Thoracic aorta (tissue), 2 donors: ENCODE results near the gene NELL1. TPM values are rescaled to one million over a fixed set of nuclear protein-coding genes. Genes with fewer than 3 reads are reported as not detected.

Source experiments
- ATAC-seq: fragments of 150-250 bp; one replicate; pipeline ENCODE4 v1.8.0; 2017; ENCODE audit warnings: low read depth; ENCODE audit not compliant: insufficient number of reproducible peaks, low FRiP score
- DNase-seq: peaks from one replicate; pipeline ENCODE4 v3.0.0-alpha.2; 2020; ENCODE audit warnings: low spot score
- H3K27ac ChIP-seq, 2 donors: fragments of 200-600 bp; sonication (generic); 1 replicate in 1 of 2; 2 replicates in 1 of 2; pipeline ENCODE4 v1.5.1; 2016; ENCODE audit warnings: mild to moderate bottlenecking in 2 of 2, moderate library complexity in 2 of 2
- H3K27me3 ChIP-seq: fragments of 200-600 bp; sonication (generic); replicated peaks from 2 replicates; pipeline ENCODE4 v1.6.0; 2016; ENCODE audit warnings: mild to moderate bottlenecking; ENCODE audit not compliant: insufficient read depth
- H3K36me3 ChIP-seq: fragments of 200-600 bp; sonication (generic); one replicate; pipeline ENCODE4 v1.5.1; 2016
- H3K4me1 ChIP-seq, 2 donors: fragments of 200-600 bp; sonication (generic); 1 replicate in 1 of 2; 2 replicates in 1 of 2; pipeline versions ENCODE4 v1.5.1 to v1.6.0; 2016; ENCODE audit warnings: low read depth in 2 of 2, mild to moderate bottlenecking in 1 of 2; ENCODE audit not compliant: control insufficient read depth in 1 of 2
- H3K4me3 ChIP-seq: fragments of 200-600 bp; sonication (generic); 2 replicates; pipeline ENCODE4 v1.5.1; 2016; ENCODE audit warnings: mild to moderate bottlenecking
- H3K9me3 ChIP-seq: fragments of 200-600 bp; sonication (generic); 2 replicates; pipeline ENCODE4 v1.5.1; 2016
- total RNA-seq, 2 donors: library from RNA; depleted of rRNA; stranded (reverse); fragments of >200 nt; gene quantifications; one replicate each; pipeline versions ENCODE4 v1.1.0 to v1.2.3, GENCODE V29; 2016
- TF ChIP-seq, protein P1 (sequence below): fragments of 200-600 bp; sonication (generic); IDR thresholded peaks from one replicate; pipeline ENCODE4 v1.5.1; 2019; ENCODE audit warnings: antibody characterized with exemption

NELL1 gene
- total RNA-seq, 2 donors from 2014 or later, result 0.78 TPM; not detected in 1

DNA sequence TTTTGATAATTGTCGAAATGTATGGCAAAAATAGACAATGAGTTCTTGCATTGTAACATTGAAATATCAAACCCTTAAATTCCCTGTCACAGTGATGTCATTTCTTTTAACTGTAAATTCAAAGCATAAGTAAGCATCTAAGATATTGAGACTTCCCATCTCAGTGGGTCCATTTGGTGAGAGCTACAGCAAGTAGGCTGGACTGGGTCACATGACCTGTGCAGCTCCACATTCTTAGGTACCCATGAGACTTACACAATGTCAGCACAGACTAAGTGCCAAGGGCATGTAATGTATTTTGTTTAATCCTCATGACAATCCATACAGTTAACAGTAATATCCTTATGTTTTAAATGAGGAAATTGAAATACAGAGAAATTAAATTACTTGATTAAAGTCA is 210.7 kb downstream of the NELL1 start:
- Histone ChIP-seq H3K4me3 (no peak overlapping the region), H3K27ac (no peak overlapping the region), H3K36me3 (no peaks in the 10 kb centered on the region), H3K9me3 (no peaks in the 10 kb centered on the region), H3K4me1 (no peaks in the 10 kb centered on the region), H3K27me3 (no peaks in the 10 kb centered on the region)
- TF ChIP-seq, protein P1, sequence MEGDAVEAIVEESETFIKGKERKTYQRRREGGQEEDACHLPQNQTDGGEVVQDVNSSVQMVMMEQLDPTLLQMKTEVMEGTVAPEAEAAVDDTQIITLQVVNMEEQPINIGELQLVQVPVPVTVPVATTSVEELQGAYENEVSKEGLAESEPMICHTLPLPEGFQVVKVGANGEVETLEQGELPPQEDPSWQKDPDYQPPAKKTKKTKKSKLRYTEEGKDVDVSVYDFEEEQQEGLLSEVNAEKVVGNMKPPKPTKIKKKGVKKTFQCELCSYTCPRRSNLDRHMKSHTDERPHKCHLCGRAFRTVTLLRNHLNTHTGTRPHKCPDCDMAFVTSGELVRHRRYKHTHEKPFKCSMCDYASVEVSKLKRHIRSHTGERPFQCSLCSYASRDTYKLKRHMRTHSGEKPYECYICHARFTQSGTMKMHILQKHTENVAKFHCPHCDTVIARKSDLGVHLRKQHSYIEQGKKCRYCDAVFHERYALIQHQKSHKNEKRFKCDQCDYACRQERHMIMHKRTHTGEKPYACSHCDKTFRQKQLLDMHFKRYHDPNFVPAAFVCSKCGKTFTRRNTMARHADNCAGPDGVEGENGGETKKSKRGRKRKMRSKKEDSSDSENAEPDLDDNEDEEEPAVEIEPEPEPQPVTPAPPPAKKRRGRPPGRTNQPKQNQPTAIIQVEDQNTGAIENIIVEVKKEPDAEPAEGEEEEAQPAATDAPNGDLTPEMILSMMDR, result no peak
- ATAC-seq, result no peak
- no peak for DNase-seq

GRCh38 chr11:20881328-20882079 is 212.1 kb downstream of the NELL1 start:
- TF ChIP-seq, protein P1, result no peak
- ATAC-seq, result no peak
- no peak overlapping the region for H3K4me3 ChIP-seq

GRCh38 chr11:20887137-20887536 is 217.8 kb downstream of the NELL1 start:
- no peaks in the 10 kb centered on the region for H3K36me3 ChIP-seq
- no peak for DNase-seq
- TF ChIP-seq, protein P1, result no peak

More at GRCh38 chr11:20881328-20882079, 212.1 kb downstream of the NELL1 start:
- no peaks in the 10 kb centered on the region for H3K27me3 ChIP-seq
- DNase-seq, result no peak
- H3K27ac ChIP-seq, result no peak overlapping the region
- H3K36me3 ChIP-seq, result no peaks in the 10 kb centered on the region
- no peaks in the 10 kb centered on the region for H3K9me3 ChIP-seq
- H3K4me1 ChIP-seq, result no peaks in the 10 kb centered on the region

GRCh38 chr11:20894296-20894695 is 224.9 kb downstream of the NELL1 start:
- no peak for DNase-seq
- no peak overlapping the region for H3K4me3 ChIP-seq
- H3K9me3 ChIP-seq, result no peaks in the 10 kb centered on the region
- no peaks in the 10 kb centered on the region for H3K36me3 ChIP-seq
- H3K27me3 ChIP-seq, result no peaks in the 10 kb centered on the region
- no peak for ATAC-seq
- no peak overlapping the region for H3K27ac ChIP-seq
- TF ChIP-seq, protein P1, result no peak
- H3K4me1 ChIP-seq, result no peaks in the 10 kb centered on the region

More at GRCh38 chr11:20887137-20887536, 217.8 kb downstream of the NELL1 start:
- Histone ChIP-seq H3K9me3 (no peaks in the 10 kb centered on the region), H3K27me3 (no peaks in the 10 kb centered on the region), H3K4me1 (no peaks in the 10 kb centered on the region), H3K4me3 (no peak overlapping the region), H3K27ac (no peak overlapping the region)
- no peak for ATAC-seq

- TF ChIP-seq, protein P1, result no peak
- DNase-seq (no peak), ATAC-seq (no peak)
Observed at GRCh38 chr11:20909995-20910726, 240.8 kb downstream of the NELL1 start.

More at GRCh38 chr11:20909995-20910726, 240.8 kb downstream of the NELL1 start:
- no peak overlapping the region for H3K27ac ChIP-seq
- H3K4me3 ChIP-seq, result no peak overlapping the region
- H3K36me3 ChIP-seq, result no peaks in the 10 kb centered on the region
- H3K27me3 ChIP-seq, result no peaks in the 10 kb centered on the region
- no peaks in the 10 kb centered on the region for H3K9me3 ChIP-seq
- H3K4me1 ChIP-seq, result no peaks in the 10 kb centered on the region
